Measurements from ENCODE around the gene POC1A. TPM values are rescaled to one million over a fixed set of nuclear protein-coding genes. Genes with fewer than 3 reads are reported as not detected.
A peak's percentile ranks its signal among the peaks of the same experiment; 100 is the strongest.

Gene POC1A
- total RNA-seq, 2 donors from 2014 or later: 1.9 to 2.4 TPM

DNA sequence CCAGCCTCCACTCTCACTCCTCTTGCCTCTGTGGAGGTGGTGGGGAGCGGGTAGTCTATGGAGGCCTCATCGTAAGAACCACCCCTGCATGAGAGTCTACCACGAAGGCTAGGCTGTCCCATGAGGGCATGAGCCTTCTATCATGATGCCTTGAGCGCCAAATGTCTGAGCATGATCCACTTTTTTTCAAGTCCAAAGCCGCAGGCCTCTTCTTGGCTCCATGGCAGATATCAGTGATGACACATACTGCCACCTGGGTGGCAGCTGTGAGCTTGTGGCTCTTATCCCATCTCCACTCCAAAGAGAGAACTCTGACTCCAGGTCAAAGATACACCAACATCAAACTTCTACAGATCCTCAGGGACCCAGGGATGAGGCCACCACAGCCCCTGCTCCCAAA, 13.5 kb downstream of the POC1A start:
- peak in 1 of 2 donors; percentile 35 for ATAC-seq
- no peak for DNase-seq
- intact Hi-C loops (cut with DNase I): loop anchor here in 1 of 2 donors (2.0 kb wide), 1 partner anchor 86 kb away; no protein-coding TSS in a partner anchor

DNA sequence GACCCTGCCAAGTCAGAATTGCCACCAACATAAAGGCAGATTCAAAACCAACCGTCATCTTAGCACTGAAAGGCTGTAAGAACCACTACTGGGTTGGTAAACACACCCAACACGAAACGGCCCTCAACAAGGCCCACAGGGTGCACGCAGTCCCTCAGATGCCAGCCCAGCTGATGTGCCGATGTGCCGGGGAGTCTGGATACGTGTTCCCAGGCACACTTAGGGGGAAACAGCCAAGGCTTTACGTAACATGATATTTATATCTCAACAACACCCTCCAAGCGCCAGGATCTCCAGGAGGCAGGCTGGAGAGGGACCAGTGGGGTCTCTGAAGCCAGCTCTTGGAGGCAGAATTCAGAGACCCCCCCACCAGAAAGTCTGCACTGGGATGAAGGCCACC, 14.2 kb downstream of the POC1A start:
- intact Hi-C loops (cut with DNase I): loop anchor here in 1 of 2 donors (2.0 kb wide), 1 partner anchor 85 kb away; no protein-coding TSS in a partner anchor
- peak; percentile 45 for DNase-seq
- ATAC-seq: peak; percentile 58 to 67

DNA sequence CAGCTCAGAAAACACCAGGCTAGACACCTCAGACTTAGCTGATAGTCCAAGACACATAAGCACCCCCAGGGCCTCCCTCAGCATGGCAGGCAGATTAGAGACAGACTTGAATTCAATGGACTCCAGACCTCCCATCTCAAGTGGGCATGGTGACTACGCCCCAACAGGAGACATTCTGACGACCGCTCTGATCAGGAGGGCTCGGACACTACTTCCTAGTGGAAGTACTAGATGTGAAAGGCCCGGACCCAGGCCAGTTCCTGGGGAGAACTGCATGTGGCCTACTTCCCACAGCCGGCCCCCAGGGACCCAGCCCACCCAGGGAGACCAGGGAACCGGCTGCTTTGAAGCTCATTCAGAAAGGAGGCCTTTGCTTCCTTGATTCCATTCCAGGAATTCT, 16.9 kb downstream of the POC1A start:
- ATAC-seq (no peak), DNase-seq (no peak)
- intact Hi-C loops (cut with DNase I): no loop called here

DNA sequence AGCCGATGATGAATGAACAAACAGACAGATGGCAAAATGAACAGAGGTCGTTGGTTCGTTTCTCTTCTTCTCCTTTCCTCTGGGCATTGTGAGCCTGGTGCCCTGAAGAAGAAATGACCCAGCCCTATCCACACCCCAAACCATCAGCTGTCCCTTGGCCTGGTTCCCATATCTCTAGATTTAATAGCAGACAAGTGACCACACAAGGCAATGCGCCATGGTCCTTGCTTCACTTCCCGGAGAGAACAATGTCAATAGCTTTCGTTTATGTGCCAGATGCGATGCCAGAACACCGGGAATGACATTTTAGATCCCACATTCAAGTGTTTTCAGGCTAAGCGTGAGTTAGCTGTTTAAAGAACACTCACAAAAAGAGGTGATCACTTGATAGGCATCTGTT, 17.7 kb downstream of the POC1A start:
- ATAC-seq (no peak), DNase-seq (peak; percentile 54)
- intact Hi-C loops (cut with DNase I): no loop called here

DNA sequence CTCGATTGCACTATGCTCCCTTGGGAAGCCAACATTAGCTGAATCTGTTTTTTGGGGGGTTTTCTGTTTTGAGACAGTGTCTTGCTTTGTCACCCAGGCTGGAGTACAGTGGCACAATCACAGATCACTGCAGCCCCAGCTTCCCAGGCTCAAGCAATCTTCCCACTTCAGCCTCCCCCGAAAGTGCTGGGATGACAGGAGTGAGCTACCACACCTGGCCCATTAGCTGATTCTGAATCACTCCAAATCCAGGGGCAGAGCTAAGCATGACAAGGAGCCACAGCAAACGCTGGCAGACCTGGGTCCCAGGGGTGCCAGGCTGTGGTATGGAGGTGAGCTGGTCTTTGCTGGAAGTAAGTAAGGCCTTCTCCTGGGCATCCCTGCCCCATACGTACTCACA, 18.9 kb downstream of the POC1A start:
- DNase-seq: no peak
- intact Hi-C loops (cut with DNase I): no loop called here
- ATAC-seq: no peak

DNA sequence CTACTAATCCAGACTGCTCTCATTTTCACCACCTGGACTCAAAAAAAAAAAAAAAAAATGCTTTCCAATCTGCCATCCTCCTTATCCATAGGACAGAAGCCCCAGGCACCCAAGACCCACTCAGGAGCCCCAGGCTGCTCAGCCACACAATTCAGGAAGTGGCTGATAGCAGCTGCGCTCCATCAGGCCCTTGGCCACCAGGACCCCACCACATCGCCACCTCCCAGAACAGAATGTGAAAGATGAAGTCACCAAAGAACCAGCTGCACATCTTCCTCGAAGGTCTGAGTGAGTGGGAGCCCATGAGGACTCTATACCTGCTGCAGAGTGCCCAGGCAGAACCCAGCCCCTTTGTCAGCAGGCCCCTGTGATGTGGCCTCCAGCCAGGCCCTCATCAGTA, 19.5 kb downstream of the POC1A start:
- intact Hi-C loops (cut with DNase I): no loop called here
- ATAC-seq (no peak), DNase-seq (no peak)

DNA sequence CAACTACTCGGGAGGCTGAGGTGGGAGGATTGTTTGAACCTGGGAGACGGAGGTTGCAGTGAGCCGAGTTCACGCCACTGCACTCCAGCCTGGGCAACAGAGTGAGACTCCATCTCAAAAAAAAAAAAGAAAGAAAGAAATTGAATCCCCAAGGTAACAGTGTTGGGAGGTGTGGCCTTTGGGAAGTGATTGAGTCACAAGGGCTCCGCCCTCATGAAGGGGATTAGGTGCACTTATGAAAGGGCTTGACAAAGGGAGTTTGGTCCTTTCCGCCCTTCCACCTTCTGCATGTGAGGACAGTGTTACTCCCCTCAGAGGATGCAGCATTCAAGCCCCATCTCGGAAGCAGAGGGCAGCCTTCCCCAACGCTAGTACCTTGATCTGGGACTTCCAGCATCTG, 21.3 kb downstream of the POC1A start:
- DNase-seq (no peak), ATAC-seq (no peak)
- intact Hi-C loops (cut with DNase I): no loop called here

DNA sequence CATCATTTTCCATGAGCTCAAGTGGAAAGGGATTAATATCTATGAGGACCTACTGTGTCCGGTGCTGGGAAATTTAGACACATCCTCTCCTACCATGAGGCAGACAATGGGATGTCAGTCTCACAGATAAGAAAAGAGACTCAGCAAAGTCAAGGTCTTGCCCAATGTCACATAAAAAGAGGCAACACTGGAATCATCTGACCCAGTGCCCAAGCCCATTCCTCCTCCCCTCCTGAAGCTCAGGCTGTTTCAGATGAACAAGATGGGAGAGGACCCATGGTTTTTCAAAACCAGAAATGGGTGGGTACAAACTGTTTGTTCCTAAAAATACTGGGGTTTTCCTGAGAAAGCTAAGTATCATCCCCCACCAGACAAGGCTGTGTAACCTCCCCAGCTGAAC, 22.2 kb downstream of the POC1A start:
- no peak for DNase-seq
- peak in 1 of 2 donors; percentile 21 for ATAC-seq
- intact Hi-C loops (cut with DNase I): no loop called here

DNA sequence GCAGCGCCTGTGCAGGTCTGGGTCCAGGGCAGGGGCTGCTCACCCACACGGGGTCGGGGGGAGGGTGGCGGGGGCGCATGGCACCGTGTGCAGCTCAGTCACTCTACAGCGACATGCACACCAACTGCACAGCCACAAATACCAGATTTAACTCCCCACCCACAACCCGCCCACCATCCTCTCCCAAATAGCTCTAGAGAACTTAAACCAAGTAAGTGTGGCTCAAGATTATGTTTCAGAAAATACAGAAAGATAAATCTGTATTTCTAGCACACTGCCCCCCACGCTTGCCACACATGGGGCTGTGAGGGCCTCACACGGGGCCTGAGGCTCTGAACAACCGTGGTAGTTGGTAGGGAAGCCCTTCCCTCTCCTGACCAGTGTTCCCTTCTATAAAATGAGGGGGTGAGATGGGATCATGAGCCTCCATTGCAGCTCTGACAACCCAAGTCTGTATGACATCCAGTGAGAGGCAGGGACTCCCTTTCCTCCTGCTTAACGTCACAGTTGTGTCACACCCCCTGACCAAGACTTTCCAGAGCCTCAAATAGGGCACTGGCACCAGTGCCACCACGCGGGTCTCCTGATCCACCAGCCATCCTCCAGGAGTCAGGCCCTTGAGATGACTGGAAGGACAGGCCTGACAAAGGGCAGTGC, 23.1 kb downstream of the POC1A start:
- ATAC-seq: no peak
- intact Hi-C loops (cut with DNase I): no loop called here
- no peak for DNase-seq

DNA sequence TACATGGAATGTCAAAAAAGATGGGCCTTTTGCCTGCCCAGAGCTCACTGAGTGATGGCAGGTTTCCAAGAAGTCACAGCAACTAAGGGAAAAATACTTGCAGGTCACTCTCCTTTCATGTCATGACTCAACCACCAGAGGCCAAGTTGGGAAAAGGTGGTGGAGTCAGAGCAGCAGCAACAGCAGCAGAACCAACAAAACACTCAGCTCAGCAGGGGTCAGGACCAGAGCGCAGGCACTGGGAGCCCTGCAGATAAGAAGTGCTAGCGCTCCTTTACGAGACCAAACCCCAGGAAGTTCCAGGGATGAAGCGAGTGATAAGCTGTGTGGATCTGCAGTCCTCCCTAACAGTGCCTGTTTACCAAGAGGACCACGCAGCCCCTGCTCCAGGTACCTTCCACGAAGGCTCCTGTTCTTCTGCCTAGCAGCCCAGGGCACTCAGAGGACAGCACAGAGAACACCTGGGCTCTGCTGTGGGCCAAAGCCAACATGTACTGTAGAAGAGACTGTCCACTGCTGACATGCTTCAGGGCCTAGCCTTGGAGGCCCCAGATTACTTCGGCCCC, 26.0 kb downstream of the POC1A start:
- intact Hi-C loops (cut with DNase I): loop anchor here in 1 of 2 donors (5.0 kb wide), 1 partner anchor 126 kb away; no protein-coding TSS in a partner anchor
- DNase-seq (no peak), ATAC-seq (peak; percentile 22 to 39)

DNA sequence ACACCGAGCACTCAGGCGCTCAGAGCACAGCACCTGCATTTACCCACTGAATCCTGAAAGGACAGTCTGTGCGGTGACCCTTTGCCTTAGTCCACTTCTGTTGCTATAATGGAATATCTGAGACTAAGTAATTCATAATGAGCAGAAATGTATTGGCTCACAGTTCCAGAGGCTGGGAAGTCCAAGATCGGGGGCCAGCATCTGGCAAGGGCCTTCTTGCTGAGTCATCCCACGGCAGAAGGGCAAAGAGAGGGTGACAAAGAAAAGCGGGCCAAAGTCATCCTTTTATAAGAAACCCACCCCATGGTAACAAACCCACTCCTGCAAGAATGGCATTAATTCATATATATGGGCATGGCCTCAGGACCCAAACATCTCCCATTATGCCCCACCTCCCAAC, 27.7 kb downstream of the POC1A start:
- intact Hi-C loops (cut with DNase I): loop anchor here in 1 of 2 donors (5.0 kb wide), 1 partner anchor 124 kb away; no protein-coding TSS in a partner anchor
- ATAC-seq (no peak), DNase-seq (no peak)

DNA sequence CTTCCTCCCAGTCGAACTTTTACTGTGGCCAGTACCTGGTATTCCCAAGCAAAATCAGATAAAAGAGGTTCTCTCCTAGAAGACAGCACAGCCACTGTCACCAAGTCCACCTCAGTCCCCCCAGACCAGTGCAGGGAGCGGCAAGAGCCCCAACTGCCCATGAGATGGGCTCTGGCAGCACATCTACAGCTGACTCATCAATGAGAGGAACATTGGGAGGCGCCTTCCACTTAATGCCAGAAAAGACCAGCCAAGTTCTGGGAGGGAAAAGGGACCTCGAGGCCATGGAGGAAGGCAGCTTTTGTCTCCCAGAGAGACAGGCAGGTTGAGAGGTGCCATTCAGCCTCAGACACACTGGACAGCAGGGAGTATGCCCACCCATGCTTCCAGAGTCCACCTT, 28.2 kb downstream of the POC1A start:
- ATAC-seq (no peak), DNase-seq (no peak)
- intact Hi-C loops (cut with DNase I): loop anchor here in 1 of 2 donors (5.0 kb wide), 1 partner anchor 124 kb away; no protein-coding TSS in a partner anchor

DNA sequence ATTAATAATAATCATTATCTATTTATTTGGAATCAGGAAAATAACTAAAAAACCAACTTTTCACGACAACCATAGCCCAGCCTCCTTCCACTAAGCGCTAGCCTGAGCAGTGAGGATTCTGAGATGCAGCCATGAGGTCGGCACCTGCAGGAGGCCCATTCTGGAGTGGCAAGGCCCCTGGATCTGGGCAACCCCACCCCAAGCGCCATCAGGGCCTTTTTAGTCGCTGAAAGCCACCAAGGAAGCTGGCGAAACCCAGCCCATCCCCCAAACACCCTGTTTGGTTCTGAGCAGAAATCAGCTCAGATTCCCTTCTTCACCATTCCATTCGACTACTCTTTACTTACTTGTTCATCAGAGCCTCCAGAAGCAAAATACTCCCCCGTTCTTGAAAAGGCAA, 29.5 kb downstream of the POC1A start:
- peak; percentile 10 for DNase-seq
- no peak for ATAC-seq
- intact Hi-C loops (cut with DNase I): loop anchor here in 1 of 2 donors (5.0 kb wide), 2 partner anchors 67 to 122 kb away; partner anchors contain the start of gene DUSP7

DNA sequence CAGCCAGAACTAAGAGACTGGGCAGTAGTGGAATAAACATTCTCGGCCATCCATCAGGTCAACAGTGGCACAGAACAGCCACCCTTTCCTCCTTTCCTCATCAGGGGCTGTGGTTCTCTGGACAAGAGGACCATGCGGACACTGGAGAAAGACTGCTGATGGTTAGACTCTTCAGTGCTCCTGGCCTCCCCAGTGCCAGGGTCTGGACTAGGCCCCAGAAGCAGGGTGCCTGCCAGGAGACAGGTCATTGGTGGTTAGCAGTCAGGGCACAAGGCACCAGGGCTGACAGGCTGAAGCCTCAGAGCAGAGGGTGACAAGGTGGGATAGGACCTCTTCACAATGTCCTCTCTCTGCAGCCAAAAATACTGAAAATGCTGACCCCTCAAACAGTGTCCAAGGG, 30.1 kb downstream of the POC1A start:
- ATAC-seq (no peak), DNase-seq (peak; percentile 5)
- intact Hi-C loops (cut with DNase I): loop anchor here in 1 of 2 donors (5.0 kb wide), 1 partner anchor 67 kb away; the partner anchor contains the start of gene DUSP7

DNA sequence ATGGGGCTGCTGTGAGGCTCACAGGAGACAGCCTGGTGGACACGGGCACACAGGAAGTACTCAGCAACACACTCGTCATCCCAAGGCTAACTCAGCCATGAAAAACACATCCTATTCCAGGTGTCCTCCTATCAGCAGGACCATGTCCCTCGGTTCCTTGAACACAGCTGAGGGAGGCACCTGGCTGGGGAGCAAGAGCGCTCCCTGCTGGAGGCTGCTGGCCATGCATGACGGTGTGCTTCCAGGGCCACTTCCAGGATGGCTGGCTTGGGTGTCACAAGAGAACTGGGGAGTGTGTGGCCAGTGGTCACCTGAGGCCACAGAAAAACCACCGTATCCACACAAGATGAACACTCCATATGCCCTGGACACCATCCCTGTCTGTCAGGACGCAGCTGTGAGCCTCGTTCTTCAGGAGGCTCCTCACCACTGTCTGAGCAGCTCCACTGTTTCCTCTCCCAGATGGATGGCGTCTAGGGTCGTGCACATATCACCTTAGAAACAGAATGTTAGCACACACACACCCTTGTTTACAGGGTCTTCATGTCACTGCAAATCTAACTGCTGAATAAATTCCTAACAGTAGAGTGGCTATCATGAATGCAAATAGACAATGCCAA, 31.0 kb downstream of the POC1A start:
- ATAC-seq (peak; percentile 73 to 75), DNase-seq (peak; percentile 77)
- intact Hi-C loops (cut with DNase I): loop anchor here (1.0 to 5.0 kb wide), 2 partner anchors 66 to 119 kb away; partner anchors contain the start of gene DUSP7 (in 1 of the 2)

DNA sequence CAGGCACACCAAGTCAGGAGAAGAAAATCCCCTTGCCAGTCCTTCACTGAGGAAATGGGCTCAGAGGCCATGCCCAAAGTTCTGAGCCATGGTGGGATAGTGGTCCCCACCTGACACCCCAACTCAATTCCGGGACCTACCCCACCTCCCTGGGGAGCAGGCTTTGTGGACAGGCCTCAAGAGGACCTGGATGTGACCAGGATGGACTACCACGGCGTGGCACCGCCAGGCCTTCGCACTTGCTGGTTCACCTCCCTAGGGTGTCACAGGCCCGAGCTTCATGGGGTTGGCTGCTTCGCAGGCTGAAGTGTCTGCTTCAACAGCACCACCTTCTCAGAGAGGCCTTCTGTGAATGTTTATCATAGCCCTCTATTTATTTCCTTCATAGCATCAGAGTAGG, 31.7 kb downstream of the POC1A start:
- intact Hi-C loops (cut with DNase I): loop anchor here in 1 of 2 donors (5.0 kb wide), 1 partner anchor 65 kb away; the partner anchor contains the start of gene DUSP7
- peak; percentile 14 for DNase-seq
- ATAC-seq: no peak

DNA sequence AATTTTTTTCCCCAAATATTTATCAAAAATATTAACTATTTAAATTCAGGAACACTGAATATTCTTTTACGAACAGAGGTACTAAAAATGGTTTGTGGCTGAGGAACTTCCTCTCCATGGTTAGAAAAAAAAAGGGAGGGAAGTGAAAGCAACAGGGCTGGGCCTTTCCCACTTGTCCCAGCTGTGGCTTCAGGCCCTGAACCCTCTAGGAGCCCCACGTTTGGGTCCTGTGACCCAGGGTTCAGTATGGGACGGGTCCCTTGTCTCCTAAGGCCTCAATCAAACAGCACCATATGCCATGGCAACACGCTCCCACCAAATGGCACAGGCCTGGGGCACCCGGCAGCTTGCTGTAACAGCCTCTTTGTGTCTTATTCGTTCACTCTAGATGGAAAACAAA, 32.4 kb downstream of the POC1A start:
- intact Hi-C loops (cut with DNase I): loop anchor here in 1 of 2 donors (5.0 kb wide), 1 partner anchor 65 kb away; the partner anchor contains the start of gene DUSP7
- DNase-seq (peak; percentile 19), ATAC-seq (peak in 1 of 2 donors; percentile 26)

DNA sequence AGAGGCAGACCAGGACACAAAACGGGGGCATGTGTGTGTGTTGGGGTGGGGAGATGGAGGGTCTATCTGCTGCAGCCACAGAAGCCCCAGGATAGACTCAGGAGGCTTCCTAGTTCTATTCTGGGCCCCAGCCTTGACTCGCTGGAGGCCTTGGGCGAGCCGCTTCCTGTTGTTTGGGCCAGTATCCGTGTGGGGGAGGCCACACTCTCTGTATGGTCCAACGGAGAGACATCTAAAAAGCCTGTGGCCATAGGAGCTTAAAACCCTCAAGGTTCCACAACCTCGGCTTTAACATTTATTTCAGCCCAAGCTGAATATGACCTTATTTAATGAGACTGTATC, 32.8 kb downstream of the POC1A start:
- intact Hi-C loops (cut with DNase I): loop anchor here in 1 of 2 donors (5.0 kb wide), 1 partner anchor 64 kb away; the partner anchor contains the start of gene DUSP7
- peak; percentile 47 for DNase-seq
- ATAC-seq: peak; percentile 42 to 63

DNA sequence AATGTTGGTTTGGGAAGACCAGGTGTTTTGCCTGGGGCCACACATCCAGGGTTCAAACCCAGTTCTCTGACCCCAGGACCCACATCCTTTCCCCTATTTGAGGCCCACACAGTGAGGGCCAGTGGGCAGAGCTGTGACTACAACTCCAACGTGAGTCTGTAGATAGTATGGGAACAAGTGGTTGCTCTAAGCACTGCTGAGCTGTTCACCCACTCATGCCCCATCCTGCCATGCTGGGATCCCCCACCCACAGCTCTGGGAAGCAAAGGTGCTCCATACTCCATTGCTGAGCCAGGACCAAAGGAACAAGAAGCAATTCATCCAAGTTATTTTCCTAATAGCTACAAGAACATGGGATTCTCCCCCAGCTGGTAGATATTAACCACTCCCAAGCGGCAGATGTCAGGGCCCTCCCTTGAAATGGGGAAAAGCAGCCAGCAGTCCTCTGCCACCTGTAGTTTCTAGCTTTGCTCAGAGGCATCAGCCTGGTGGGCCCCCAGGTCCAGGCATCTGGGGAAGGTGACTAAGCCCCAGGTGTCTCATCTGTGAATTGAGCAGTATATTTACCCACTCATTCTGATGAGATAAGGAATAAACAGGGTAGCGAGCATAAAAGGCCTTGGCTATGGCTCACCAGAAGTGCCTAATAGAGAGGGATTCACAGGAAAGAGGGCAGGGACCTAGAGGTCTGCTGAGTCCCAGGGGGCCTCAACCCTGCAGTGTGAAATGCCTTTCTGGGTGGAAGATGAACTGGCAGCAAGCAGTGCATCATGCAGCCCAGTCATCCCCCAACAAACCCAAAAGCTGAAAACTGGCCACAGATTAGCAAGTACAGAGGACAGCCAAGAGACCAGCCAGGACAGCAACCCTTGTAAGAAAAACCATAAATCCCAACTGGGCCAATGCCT, 33.4 kb downstream of the POC1A start:
- intact Hi-C loops (cut with DNase I): loop anchor here in 1 of 2 donors (5.0 kb wide), 1 partner anchor 64 kb away; the partner anchor contains the start of gene DUSP7
- DNase-seq (peak; percentile 13), ATAC-seq (peak in 1 of 2 donors; percentile 17)

Measured in left cardiac atrium (tissue), 4 donors.